Measurements from ENCODE around the gene SMCO1. TPM values are rescaled to one million over a fixed set of nuclear protein-coding genes. Genes with fewer than 3 reads are reported as not detected.
"Not testable (repeated sequence)": the region's sequence is repeated elsewhere in the genome, so short reads cannot be mapped to it uniquely, and the experiment has no call there.

SMCO1 gene
- total and polyA plus RNA-seq, 2 experiments from 2014 or later = 0.45 to 2.3 TPM

GRCh38 chr3:196513697-196514349, 1.3 kb downstream of the SMCO1 start:
- no peak for TF ChIP-seq CTCF (IDR thresholded peaks at IDR 0.05; ENCODE audit: low read depth, low read length)
- DNase-seq (ENCODE audit: low read depth in 1 of 2, low spot score in 1 of 2) = peak in 1 of 2 donors; percentile 42
- peaks cover 3% of the 10 kb centered on the region for H3K4me1 ChIP-seq (ENCODE audit: low read depth)
- no peaks in the 10 kb centered on the region for H3K27me3 ChIP-seq
- no peaks in the 10 kb centered on the region for H3K9me3 ChIP-seq (ENCODE audit: low read depth)
- no peak overlapping the region for H3K4me3 ChIP-seq
- no peaks in the 10 kb centered on the region for H3K36me3 ChIP-seq
- no peak overlapping the region for H3K27ac ChIP-seq

- not testable (repeated sequence) for H3K36me3 ChIP-seq; H3K27ac ChIP-seq; DNase-seq (ENCODE audit: low read depth in 1 of 2, low spot score in 1 of 2); H3K27me3 ChIP-seq; H3K4me1 ChIP-seq (ENCODE audit: low read depth); H3K4me3 ChIP-seq; H3K9me3 ChIP-seq (ENCODE audit: low read depth)
Measured at GRCh38 chr3:196511646-196512425, 3.3 kb downstream of the SMCO1 start.

DNA sequence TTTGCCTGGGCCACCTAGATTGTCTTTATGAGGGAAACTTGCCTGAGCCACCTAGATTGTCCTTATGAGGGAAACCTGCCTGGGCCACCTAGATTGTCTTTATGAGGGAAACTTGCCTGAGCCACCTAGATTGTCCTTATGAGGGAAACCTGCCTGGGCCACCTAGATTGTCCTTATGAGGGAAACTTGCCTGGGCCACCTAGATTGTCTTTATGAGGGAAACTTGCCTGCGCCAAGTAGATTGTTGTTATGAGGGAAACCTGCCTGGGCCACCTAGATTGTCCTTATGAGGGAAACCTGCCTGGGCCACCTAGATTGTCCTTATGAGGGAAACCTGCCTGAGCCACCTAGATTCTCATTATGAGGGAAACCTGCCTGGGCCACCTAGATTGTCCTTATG, 4.0 kb downstream of the SMCO1 start:
- H3K27ac ChIP-seq; DNase-seq (ENCODE audit: low read depth in 1 of 2, low spot score in 1 of 2); H3K27me3 ChIP-seq; H3K9me3 ChIP-seq (ENCODE audit: low read depth); H3K36me3 ChIP-seq; H3K4me3 ChIP-seq; H3K4me1 ChIP-seq (ENCODE audit: low read depth): not testable (repeated sequence)

- Histone ChIP-seq H3K4me3 (no peak overlapping the region), H3K4me1 (ENCODE audit: low read depth) (no peaks in the 10 kb centered on the region), H3K36me3 (no peaks in the 10 kb centered on the region), H3K9me3 (ENCODE audit: low read depth) (no peaks in the 10 kb centered on the region), H3K27me3 (no peaks in the 10 kb centered on the region), H3K27ac (no peak overlapping the region)
- no peak for TF ChIP-seq CTCF (IDR thresholded peaks at IDR 0.05; ENCODE audit: low read depth, low read length)
- no peak for DNase-seq (ENCODE audit: low read depth in 1 of 2, low spot score in 1 of 2)
Measured at GRCh38 chr3:196506687-196507086, 8.5 kb downstream of the SMCO1 start.

GRCh38 chr3:196504556-196504955, 10.6 kb downstream of the SMCO1 start:
- H3K36me3 ChIP-seq = no peaks in the 10 kb centered on the region
- peaks cover 3% of the 10 kb centered on the region for H3K4me1 ChIP-seq (ENCODE audit: low read depth)
- peak overlapping the region; percentile 82 for H3K27ac ChIP-seq

DNA sequence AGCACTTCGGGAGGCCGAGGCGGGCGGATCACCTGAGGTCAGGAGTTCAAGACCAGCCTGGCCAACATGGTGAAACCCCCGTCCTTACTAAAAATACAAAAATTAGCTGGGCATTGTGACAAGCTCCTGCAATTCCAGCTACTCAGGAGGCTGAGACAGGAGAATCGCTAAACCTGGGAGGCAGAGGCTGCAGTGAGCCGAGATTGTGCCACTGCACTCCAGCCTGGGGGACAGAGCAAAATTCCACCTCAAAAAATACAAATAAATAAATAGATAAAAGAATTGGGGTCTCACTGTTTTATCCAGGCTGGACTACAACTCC, 11.1 kb downstream of the SMCO1 start:
- not testable (repeated sequence) for H3K36me3 ChIP-seq; H3K9me3 ChIP-seq (ENCODE audit: low read depth); H3K27me3 ChIP-seq; DNase-seq (ENCODE audit: low read depth in 1 of 2, low spot score in 1 of 2); H3K4me1 ChIP-seq (ENCODE audit: low read depth)
- H3K4me3 ChIP-seq = peak overlapping the region; percentile 66
- peak overlapping the region; percentile 82 for H3K27ac ChIP-seq

More at GRCh38 chr3:196504556-196504955, 10.6 kb downstream of the SMCO1 start:
- Histone ChIP-seq H3K9me3 (ENCODE audit: low read depth) (no peaks in the 10 kb centered on the region), H3K27me3 (no peaks in the 10 kb centered on the region), H3K4me3 (no peak overlapping the region)
- no peak for TF ChIP-seq CTCF (IDR thresholded peaks at IDR 0.05; ENCODE audit: low read depth, low read length)
- no peak for DNase-seq (ENCODE audit: low read depth in 1 of 2, low spot score in 1 of 2)

Measured in cardiac muscle cell (in vitro differentiated cells and primary cell).